A549 (cell line): ENCODE results near the gene MTCL1. TPM values are rescaled to one million over a fixed set of nuclear protein-coding genes. Genes with fewer than 3 reads are reported as not detected.
A peak's percentile ranks its signal among the peaks of the same experiment; 100 is the strongest.

ENCODE experiments used
- ATAC-seq, 2 experiments: fragments of 200-7000 bp in 1 of 2; fragments of >200 bp in 1 of 2; cut with Nextera tagmentation in 1 of 2; cut with Tn5 transposase in 1 of 2; 3 replicates each; pipeline versions ENCODE4 v1.8.0 to v1.9.1; 2018 to 2020; ENCODE audit warnings: mild to moderate bottlenecking in 1 of 2, moderate library complexity in 1 of 2
- CTCF ChIA-PET: fragments of 300-600 bp; sonication (Branson Sonifier 250); formaldehyde crosslinking; extraction: SDS; loops from one replicate; lab custom pipeline; 2021; ENCODE audit warnings: antibody characterized with exemption, inconsistent platforms; lab: Yijun Ruan, JAX
- POLR2A ChIA-PET: fragments of 350-600 bp; formaldehyde crosslinking; extraction: SDS; loops from one replicate; lab custom pipeline; 2021; ENCODE audit warnings: antibody characterized with exemption, inconsistent platforms; lab: Yijun Ruan, JAX
- DNase-seq, 2 experiments: peaks; one replicate each; pipeline versions ENCODE4 v3.0.0 to v3.0.0-alpha.2; 2011 to 2016; ENCODE audit warnings: low read depth in 1 of 2, low spot score in 1 of 2
- FAIRE-seq: peaks from 2 replicates; lab custom pipeline; 2011; peaks lifted over from hg19 to GRCh38; lab: Jason Lieb, UNC
- H3K27ac ChIP-seq, 2 experiments: fragments of >200 bp; sonication (Bioruptor Twin); formaldehyde crosslinking; 3 replicates each; pipeline ENCODE4 v1.5.1; 2016 to 2017
- H3K4me1 ChIP-seq: fragments of >200 bp; sonication (Bioruptor Twin); formaldehyde crosslinking; 3 replicates; pipeline ENCODE4 v1.6.1; 2016
- H3K4me2 ChIP-seq: fragments of >200 bp; sonication (Bioruptor Twin); formaldehyde crosslinking; 3 replicates; pipeline ENCODE4 v1.6.1; 2016
- H3K4me3 ChIP-seq: fragments of >200 bp; sonication (Bioruptor Twin); formaldehyde crosslinking; 3 replicates; pipeline ENCODE4 v1.5.1; 2016
- H3K9me3 ChIP-seq: fragments of >200 bp; sonication (Bioruptor Twin); formaldehyde crosslinking; 3 replicates; pipeline ENCODE4 v1.6.1; 2016
- EP300 ChIP-seq, 2 experiments: fragments of >200 bp; sonication (Bioruptor Twin); formaldehyde crosslinking; IDR thresholded peaks; 2 replicates in 1 of 2; 3 replicates in 1 of 2; pipeline ENCODE4 v1.6.1; 2016 to 2017
- ESRRA ChIP-seq: fragments of 150-350 bp; IDR thresholded peaks from 2 replicates; pipeline ENCODE4 v1.6.1; 2014; ENCODE audit warnings: mild to moderate bottlenecking, low read length, borderline replicate concordance
- FOXS1 ChIP-seq: fragments of 250-450 bp; sonication (Bioruptor Pico); IDR thresholded peaks from 2 replicates; pipeline ENCODE4 v1.5.0; 2020; ENCODE audit warnings: mild to moderate bottlenecking, moderate library complexity
- GATA3 ChIP-seq: IDR thresholded peaks from 2 replicates; pipeline ENCODE4 v1.6.1; 2012; ENCODE audit warnings: borderline replicate concordance
- HDAC2 ChIP-seq: fragments of 200-600 bp; sonication (generic); IDR thresholded peaks from 2 replicates; pipeline ENCODE4 v1.6.1; 2016
- MAZ ChIP-seq: fragments of 150-350 bp; IDR thresholded peaks from 2 replicates; pipeline ENCODE4 v1.6.1; 2014; ENCODE audit warnings: antibody characterized with exemption, low read depth, low read length, borderline replicate concordance
- NPAS2 ChIP-seq: fragments of 250-450 bp; sonication (Bioruptor Pico); IDR thresholded peaks from 2 replicates; pipeline ENCODE4 v1.8.0; 2022; ENCODE audit warnings: mild to moderate bottlenecking, moderate library complexity, borderline replicate concordance
- NR3C1 ChIP-seq: fragments of >200 bp; sonication (Bioruptor Twin); formaldehyde crosslinking; IDR thresholded peaks from 3 replicates; pipeline ENCODE4 v1.6.1; 2017
- PHF8 ChIP-seq: fragments of 200-600 bp; sonication (generic); IDR thresholded peaks from 2 replicates; pipeline ENCODE4 v1.6.1; 2016; ENCODE audit warnings: low read depth, mild to moderate bottlenecking, antibody characterized with exemption, moderate library complexity, borderline replicate concordance
- POLR2A ChIP-seq: IDR thresholded peaks from 2 replicates; pipeline ENCODE4 v1.6.1; 2012; ENCODE audit warnings: mild to moderate bottlenecking, low read length
- POLR2AphosphoS2 ChIP-seq: conservative IDR thresholded peaks from 2 replicates; pipeline ENCODE4 v1.6.1; 2012; ENCODE audit warnings: low read length, improper control_type of control experiment, inconsistent platforms
- RAD21 ChIP-seq, 2 experiments: fragments of >200 bp in 1 of 2; sonication (Bioruptor Twin) in 1 of 2; formaldehyde crosslinking in 1 of 2; IDR thresholded peaks in 1 of 2; conservative IDR thresholded peaks in 1 of 2; 2 replicates in 1 of 2; 3 replicates in 1 of 2; pipeline ENCODE4 v1.6.1; 2012 to 2018; ENCODE audit warnings: inconsistent platforms in 1 of 2
- RARB ChIP-seq: fragments of 250-450 bp; sonication (Bioruptor Pico); IDR thresholded peaks from 2 replicates; pipeline ENCODE4 v1.8.0; 2021; ENCODE audit warnings: mild to moderate bottlenecking, moderate library complexity
- RFX5 ChIP-seq: fragments of 450-650 bp; IDR thresholded peaks from 2 replicates; pipeline ENCODE4 v1.7.1; 2014; ENCODE audit warnings: antibody characterized with exemption, mild to moderate bottlenecking, moderate library complexity
- RNF2 ChIP-seq: fragments of 200-600 bp; sonication (generic); IDR thresholded peaks from 2 replicates; pipeline ENCODE4 v1.6.1; 2016; ENCODE audit warnings: low read depth, mild to moderate bottlenecking, antibody characterized with exemption, moderate library complexity, borderline replicate concordance
- SREBF2 ChIP-seq: fragments of 450-650 bp; IDR thresholded peaks from 2 replicates; pipeline ENCODE4 v1.6.1; 2014; ENCODE audit warnings: mild to moderate bottlenecking, moderate library complexity
- TP53 ChIP-seq: fragments of 250-450 bp; sonication (Bioruptor Pico); IDR thresholded peaks from 2 replicates; pipeline ENCODE4 v1.5.0; 2021; ENCODE audit warnings: mild to moderate bottlenecking, moderate library complexity
- ZFP36 ChIP-seq: fragments of 450-650 bp; IDR thresholded peaks from 2 replicates; pipeline ENCODE4 v1.6.1; 2014; ENCODE audit warnings: borderline replicate concordance; ENCODE audit not compliant: partially characterized antibody
- WGBS: methylation state at CpG from one replicate; pipeline ENCODE4 v1.1.6; 2017; ENCODE audit errors: missing lambda C conversion rate; 5-methylcytosine and 5-hydroxymethylcytosine counted together
- polyA plus RNA-seq, 4 experiments: library from polyadenylated mRNA; depleted of rRNA in 3 of 4; stranded (reverse); fragments of >200 nt; fragmentation: RNase III in 1 of 4; extraction: RNeasy Plus Mini Kit Qiagen cat#74134 plus additional on column Dnase treatment in 1 of 4; gene quantifications; 2 replicates in 3 of 4; 3 replicates in 1 of 4; pipeline ENCODE4 v1.2.3, GENCODE V29; 2011 to 2017
- TF ChIP-seq, protein P1 (sequence below): IDR thresholded peaks from 2 replicates; pipeline ENCODE4 v1.6.1; 2012
- TF ChIP-seq, protein P2 (sequence below): fragments of >200 bp; sonication (Bioruptor Twin); formaldehyde crosslinking; IDR thresholded peaks from 2 replicates; pipeline ENCODE4 v1.6.1; 2016
- TF ChIP-seq, protein P3 (sequence below): fragments of 450-650 bp; IDR thresholded peaks from 2 replicates; pipeline ENCODE4 v1.6.1; 2014; ENCODE audit warnings: antibody characterized with exemption
- TF ChIP-seq, protein P4 (sequence below): fragments of 200-600 bp; sonication (generic); IDR thresholded peaks from 2 replicates; pipeline ENCODE4 v1.6.1; 2016; ENCODE audit warnings: antibody characterized with exemption, mild to moderate bottlenecking, moderate library complexity
- TF ChIP-seq, protein P5 (sequence below): fragments of >200 bp; sonication (Bioruptor Twin); formaldehyde crosslinking; IDR thresholded peaks from 3 replicates; pipeline ENCODE4 v1.5.1; 2016
- TF ChIP-seq, protein P6 (sequence below): IDR thresholded peaks from 2 replicates; pipeline ENCODE4 v1.6.1; 2012; ENCODE audit warnings: low read depth, borderline replicate concordance
- TF ChIP-seq, protein P7 (sequence below): fragments of 250-450 bp; sonication (Bioruptor Pico); IDR thresholded peaks from 2 replicates; pipeline ENCODE4 v1.5.0; 2021; ENCODE audit warnings: mild to moderate bottlenecking, moderate library complexity, borderline replicate concordance

MTCL1 gene
- polyA plus RNA-seq, 2 of the 4 experiments (the other 2 are of a cell fraction): 44.4 to 49.6 TPM

DNA sequence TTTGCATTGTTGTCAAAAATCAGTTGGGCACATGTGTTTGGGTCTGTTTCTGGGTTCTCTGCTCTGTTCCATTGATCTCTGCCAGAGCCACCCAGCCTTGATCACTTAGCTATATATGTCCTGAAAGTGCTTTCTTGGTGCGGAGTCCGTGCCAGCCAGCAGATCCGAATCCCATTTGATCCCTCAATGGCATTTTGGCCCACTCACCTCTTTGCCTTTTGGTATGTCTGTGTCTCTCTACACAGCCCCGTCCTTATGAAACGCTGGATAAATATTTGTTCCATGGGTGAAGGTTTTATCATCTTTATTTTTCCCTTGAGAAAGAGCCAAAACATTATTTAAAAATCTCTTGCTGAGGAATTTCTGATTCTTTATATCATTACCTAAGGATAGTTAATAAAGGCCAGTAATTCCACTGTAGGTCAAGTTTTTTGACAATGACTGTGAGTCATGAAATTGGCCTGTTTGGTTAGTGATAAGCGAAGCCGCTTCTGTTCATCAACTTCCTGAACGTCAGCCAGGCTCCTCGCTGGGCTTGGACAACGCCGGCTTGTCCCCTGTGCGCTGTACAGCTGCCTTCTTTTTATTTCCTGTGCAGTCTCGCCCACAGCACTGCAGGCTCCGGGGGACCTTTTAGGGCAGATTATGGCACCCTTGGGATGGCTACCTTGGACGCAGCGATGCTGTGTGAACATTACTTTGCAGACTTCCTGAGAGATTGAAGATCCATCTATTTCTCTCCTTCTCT lies 24.9 kb downstream of the MTCL1 start (continued):
- TF ChIP-seq EP300 (IDR thresholded peaks at IDR 0.05) (peak; percentile 90 to 96; a peak in 4 of 5 replicates), POLR2A (no peak), FOXS1 (CRISPR knock-in tag) (no peak; the same call in 1 of the 2 replicates), GATA3 (peak; percentile 96), RFX5 (no peak)
- TF ChIP-seq, protein P1, sequence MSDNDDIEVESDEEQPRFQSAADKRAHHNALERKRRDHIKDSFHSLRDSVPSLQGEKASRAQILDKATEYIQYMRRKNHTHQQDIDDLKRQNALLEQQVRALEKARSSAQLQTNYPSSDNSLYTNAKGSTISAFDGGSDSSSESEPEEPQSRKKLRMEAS: peak; percentile 69; the same call in 1 of the 2 replicates
- TF ChIP-seq, protein P2, sequence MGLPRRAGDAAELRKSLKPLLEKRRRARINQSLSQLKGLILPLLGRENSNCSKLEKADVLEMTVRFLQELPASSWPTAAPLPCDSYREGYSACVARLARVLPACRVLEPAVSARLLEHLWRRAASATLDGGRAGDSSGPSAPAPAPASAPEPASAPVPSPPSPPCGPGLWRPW: no peak
- TF ChIP-seq, protein P3, sequence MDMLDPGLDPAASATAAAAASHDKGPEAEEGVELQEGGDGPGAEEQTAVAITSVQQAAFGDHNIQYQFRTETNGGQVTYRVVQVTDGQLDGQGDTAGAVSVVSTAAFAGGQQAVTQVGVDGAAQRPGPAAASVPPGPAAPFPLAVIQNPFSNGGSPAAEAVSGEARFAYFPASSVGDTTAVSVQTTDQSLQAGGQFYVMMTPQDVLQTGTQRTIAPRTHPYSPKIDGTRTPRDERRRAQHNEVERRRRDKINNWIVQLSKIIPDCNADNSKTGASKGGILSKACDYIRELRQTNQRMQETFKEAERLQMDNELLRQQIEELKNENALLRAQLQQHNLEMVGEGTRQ: no peak

DNA sequence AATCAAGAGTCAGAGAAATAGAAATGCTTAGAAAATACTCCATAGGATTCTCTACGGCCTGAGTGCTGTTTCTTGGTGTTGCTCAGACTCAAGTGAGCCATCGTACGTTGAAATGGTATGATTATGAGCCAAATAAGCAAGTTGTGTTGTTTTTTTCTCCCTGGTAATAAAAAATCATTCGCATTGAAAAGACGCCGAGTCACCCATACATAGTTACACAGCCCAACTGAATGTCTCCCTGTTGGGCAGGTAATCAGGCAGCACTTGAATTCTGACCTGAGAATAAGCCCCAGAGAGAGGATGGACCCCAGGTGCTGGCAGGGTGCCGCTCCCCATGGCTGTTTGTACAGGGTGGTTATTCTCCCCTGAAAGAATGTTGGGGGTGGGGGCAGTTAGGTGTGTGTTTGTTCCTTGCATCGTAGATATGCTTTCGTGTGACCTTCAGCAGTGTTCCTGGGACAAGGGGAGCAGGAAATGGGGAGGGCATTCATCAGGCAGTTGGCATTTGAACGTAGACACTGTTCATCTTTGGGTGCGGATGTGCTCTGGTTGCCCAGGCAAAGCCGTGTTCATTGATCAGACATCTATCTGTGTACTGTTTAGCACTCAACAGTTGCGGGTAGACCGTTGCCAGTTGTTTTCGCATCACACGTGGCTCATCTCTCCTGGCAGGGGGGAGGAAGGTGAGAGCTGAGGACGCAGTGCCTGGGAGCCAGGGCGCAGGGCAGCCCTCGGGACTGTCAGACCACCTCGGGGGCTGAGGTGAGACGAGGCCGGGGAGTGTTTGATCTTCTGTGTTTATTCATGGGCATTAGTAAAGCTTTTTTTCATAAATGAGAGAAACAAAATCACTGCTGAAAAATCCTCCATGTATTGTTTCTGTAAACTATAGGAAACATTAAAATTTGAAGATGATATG lies 27.3 kb downstream of the MTCL1 start:
- 3% methylated on average over 22 of the region's 22 CpGs for WGBS
- peak overlapping the region; percentile 17; the same call in 1 of the 3 replicates for H3K4me3 ChIP-seq
- H3K27ac ChIP-seq: peak overlapping the region; percentile 91 to 98
- ChIA-PET CTCF (no interaction called here), POLR2A (no interaction called here)
- peak; percentile 42 to 75; a peak in 5 of 6 replicates for ATAC-seq
- DNase-seq: peak; percentile 62 to 90
- FAIRE-seq: peak; percentile 46
- peaks cover 76% of the 10 kb centered on the region for H3K4me1 ChIP-seq
- peak overlapping the region; percentile 85 for H3K4me2 ChIP-seq
- H3K9me3 ChIP-seq: no peaks in the 10 kb centered on the region
- TF ChIP-seq RNF2 (no peak), NR3C1 (no peak), ESRRA (peak; percentile 74), SREBF2 (no peak), RARB (no peak), ZFP36 (no peak), RAD21 (conservative IDR thresholded peaks at IDR 0.05 in 1 of 2, IDR thresholded peaks at IDR 0.05 in 1 of 2) (peak in 1 of 2 experiments; percentile 27; a peak in 1 of 5 replicates), TP53 (CRISPR knock-in tag) (no peak), HDAC2 (no peak), NPAS2 (CRISPR knock-in tag) (no peak), POLR2AphosphoS2 (no peak), MAZ (no peak), PHF8 (no peak)
- TF ChIP-seq, protein P2: no peak
- TF ChIP-seq, protein P4, sequence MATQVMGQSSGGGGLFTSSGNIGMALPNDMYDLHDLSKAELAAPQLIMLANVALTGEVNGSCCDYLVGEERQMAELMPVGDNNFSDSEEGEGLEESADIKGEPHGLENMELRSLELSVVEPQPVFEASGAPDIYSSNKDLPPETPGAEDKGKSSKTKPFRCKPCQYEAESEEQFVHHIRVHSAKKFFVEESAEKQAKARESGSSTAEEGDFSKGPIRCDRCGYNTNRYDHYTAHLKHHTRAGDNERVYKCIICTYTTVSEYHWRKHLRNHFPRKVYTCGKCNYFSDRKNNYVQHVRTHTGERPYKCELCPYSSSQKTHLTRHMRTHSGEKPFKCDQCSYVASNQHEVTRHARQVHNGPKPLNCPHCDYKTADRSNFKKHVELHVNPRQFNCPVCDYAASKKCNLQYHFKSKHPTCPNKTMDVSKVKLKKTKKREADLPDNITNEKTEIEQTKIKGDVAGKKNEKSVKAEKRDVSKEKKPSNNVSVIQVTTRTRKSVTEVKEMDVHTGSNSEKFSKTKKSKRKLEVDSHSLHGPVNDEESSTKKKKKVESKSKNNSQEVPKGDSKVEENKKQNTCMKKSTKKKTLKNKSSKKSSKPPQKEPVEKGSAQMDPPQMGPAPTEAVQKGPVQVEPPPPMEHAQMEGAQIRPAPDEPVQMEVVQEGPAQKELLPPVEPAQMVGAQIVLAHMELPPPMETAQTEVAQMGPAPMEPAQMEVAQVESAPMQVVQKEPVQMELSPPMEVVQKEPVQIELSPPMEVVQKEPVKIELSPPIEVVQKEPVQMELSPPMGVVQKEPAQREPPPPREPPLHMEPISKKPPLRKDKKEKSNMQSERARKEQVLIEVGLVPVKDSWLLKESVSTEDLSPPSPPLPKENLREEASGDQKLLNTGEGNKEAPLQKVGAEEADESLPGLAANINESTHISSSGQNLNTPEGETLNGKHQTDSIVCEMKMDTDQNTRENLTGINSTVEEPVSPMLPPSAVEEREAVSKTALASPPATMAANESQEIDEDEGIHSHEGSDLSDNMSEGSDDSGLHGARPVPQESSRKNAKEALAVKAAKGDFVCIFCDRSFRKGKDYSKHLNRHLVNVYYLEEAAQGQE: no peak
- TF ChIP-seq, protein P5, sequence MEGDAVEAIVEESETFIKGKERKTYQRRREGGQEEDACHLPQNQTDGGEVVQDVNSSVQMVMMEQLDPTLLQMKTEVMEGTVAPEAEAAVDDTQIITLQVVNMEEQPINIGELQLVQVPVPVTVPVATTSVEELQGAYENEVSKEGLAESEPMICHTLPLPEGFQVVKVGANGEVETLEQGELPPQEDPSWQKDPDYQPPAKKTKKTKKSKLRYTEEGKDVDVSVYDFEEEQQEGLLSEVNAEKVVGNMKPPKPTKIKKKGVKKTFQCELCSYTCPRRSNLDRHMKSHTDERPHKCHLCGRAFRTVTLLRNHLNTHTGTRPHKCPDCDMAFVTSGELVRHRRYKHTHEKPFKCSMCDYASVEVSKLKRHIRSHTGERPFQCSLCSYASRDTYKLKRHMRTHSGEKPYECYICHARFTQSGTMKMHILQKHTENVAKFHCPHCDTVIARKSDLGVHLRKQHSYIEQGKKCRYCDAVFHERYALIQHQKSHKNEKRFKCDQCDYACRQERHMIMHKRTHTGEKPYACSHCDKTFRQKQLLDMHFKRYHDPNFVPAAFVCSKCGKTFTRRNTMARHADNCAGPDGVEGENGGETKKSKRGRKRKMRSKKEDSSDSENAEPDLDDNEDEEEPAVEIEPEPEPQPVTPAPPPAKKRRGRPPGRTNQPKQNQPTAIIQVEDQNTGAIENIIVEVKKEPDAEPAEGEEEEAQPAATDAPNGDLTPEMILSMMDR: no peak
- TF ChIP-seq, protein P6, sequence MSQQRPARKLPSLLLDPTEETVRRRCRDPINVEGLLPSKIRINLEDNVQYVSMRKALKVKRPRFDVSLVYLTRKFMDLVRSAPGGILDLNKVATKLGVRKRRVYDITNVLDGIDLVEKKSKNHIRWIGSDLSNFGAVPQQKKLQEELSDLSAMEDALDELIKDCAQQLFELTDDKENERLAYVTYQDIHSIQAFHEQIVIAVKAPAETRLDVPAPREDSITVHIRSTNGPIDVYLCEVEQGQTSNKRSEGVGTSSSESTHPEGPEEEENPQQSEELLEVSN: no peak
- TF ChIP-seq, protein P7, sequence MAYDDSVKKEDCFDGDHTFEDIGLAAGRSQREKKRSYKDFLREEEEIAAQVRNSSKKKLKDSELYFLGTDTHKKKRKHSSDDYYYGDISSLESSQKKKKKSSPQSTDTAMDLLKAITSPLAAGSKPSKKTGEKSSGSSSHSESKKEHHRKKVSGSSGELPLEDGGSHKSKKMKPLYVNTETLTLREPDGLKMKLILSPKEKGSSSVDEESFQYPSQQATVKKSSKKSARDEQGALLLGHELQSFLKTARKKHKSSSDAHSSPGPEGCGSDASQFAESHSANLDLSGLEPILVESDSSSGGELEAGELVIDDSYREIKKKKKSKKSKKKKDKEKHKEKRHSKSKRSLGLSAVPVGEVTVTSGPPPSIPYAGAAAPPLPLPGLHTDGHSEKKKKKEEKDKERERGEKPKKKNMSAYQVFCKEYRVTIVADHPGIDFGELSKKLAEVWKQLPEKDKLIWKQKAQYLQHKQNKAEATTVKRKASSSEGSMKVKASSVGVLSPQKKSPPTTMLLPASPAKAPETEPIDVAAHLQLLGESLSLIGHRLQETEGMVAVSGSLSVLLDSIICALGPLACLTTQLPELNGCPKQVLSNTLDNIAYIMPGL: no peak
- TF ChIP-seq, protein P1: peak; percentile 73
